Panc1 (cell line): Measurements from ENCODE around the gene ATIC. TPM values are rescaled to one million over a fixed set of nuclear protein-coding genes. Genes with fewer than 3 reads are reported as not detected.

Experiments
- ATAC-seq: fragments of 200-7000 bp; cut with Tn5 transposase; 2 replicates; pipeline ENCODE4 v1.9.1; 2020; ENCODE audit warnings: mild to moderate bottlenecking, moderate library complexity
- BruUV-seq: library from RNA; stranded (reverse); fragments of 400-500 nt; replicated peaks from 2 replicates; lab custom pipeline; 2021; lab: Mats Ljungman, UMichigan
- CTCF ChIA-PET: fragments of 300-600 bp; sonication (Branson Sonifier 250); formaldehyde crosslinking; loops from one replicate; lab custom pipeline; 2022; ENCODE audit warnings: antibody characterized with exemption; lab: Charles Lee
- POLR2A ChIA-PET: fragments of 300-600 bp; sonication (Branson Sonifier 250); formaldehyde crosslinking; loops from one replicate; lab custom pipeline; 2022; ENCODE audit warnings: antibody characterized with exemption; lab: Charles Lee
- DNase-seq: peaks from one replicate; pipeline ENCODE4 v3.0.0-alpha.2; 2010; ENCODE audit warnings: low read depth, low spot score
- H3K27ac ChIP-seq: 2 replicates; pipeline ENCODE4 v1.5.1; 2011; ENCODE audit warnings: mild to moderate bottlenecking, low read length, inconsistent platforms
- H3K27me3 ChIP-seq: fragments of 200-500 bp; sonication (Bioruptor generic); 2 replicates; pipeline ENCODE4 v1.6.0; 2014; ENCODE audit warnings: low read length, inconsistent platforms; ENCODE audit not compliant: control insufficient read depth, insufficient read depth
- H3K36me3 ChIP-seq: fragments of 200-500 bp; sonication (Bioruptor generic); 2 replicates; pipeline ENCODE4 v1.5.1; 2014; ENCODE audit warnings: inconsistent platforms, mild to moderate bottlenecking, low read length, moderate library complexity; ENCODE audit not compliant: control insufficient read depth, insufficient read depth
- H3K4me1 ChIP-seq: 2 replicates; pipeline ENCODE4 v1.5.1; 2011; ENCODE audit warnings: inconsistent platforms, mild to moderate bottlenecking, low read length, moderate library complexity; ENCODE audit not compliant: control insufficient read depth, insufficient read depth
- H3K4me3 ChIP-seq, 2 experiments: 2 replicates each; pipeline ENCODE4 v1.5.1; 2011 to 2012; ENCODE audit warnings: low read depth in 2 of 2, low read length in 2 of 2, mild to moderate bottlenecking in 2 of 2, inconsistent platforms in 1 of 2, moderate library complexity in 1 of 2
- H3K9me3 ChIP-seq: fragments of 200-500 bp; sonication (Bioruptor generic); 2 replicates; pipeline ENCODE4 v1.5.1; 2014; ENCODE audit warnings: low read depth, mild to moderate bottlenecking, inconsistent platforms, low read length, moderate library complexity; ENCODE audit not compliant: control insufficient read depth, insufficient read depth
- CTCF ChIP-seq: fragments of 450-650 bp; IDR thresholded peaks from 2 replicates; pipeline ENCODE4 v1.5.1; 2017; ENCODE audit warnings: mild to moderate bottlenecking
- POLR2AphosphoS5 ChIP-seq: IDR thresholded peaks from 2 replicates; pipeline ENCODE4 v1.6.1; 2012; ENCODE audit warnings: mild to moderate bottlenecking, low read depth, low read length, moderate library complexity
- REST ChIP-seq, 2 experiments: IDR thresholded peaks; 2 replicates each; pipeline ENCODE4 v1.6.1; 2011 to 2012; ENCODE audit warnings: low read depth in 2 of 2, control low read depth in 1 of 2, low read length in 1 of 2, mild to moderate bottlenecking in 1 of 2, moderate library complexity in 1 of 2; ENCODE audit not compliant: insufficient read depth in 1 of 2
- TCF7L2 ChIP-seq: IDR thresholded peaks from 2 replicates; pipeline ENCODE4 v1.6.1; 2011; ENCODE audit warnings: mild to moderate bottlenecking, low read depth, low read length, inconsistent platforms
- in situ Hi-C: cut with HindIII; loops from 2 replicates; pipeline ENCODE4 v1.10.0; 2016; ENCODE audit warnings: low sequenced_read_pairs, low pct_unique_long_range_greater_than_20kb
- intact Hi-C: fragments of 100-400 bp; cut with micrococcal nuclease; formaldehyde crosslinking; loops from one replicate; pipeline ENCODE4 v1.10.0; 2022; ENCODE audit not compliant: unreplicated experiment
- total RNA-seq: library from RNA; stranded (reverse); gene quantifications from one replicate; pipeline ENCODE4 v1.2.1, GENCODE V29; 2021; ENCODE audit not compliant: unreplicated experiment

Gene ATIC
- total RNA-seq, 1 experiment from 2014 or later: 223 TPM

GRCh38 chr2:215380699-215381098 is 68.8 kb downstream of the ATIC start:
- no peak overlapping the region for H3K27ac ChIP-seq
- CTCF ChIA-PET: no interaction called here
- no peaks in the 10 kb centered on the region for H3K27me3 ChIP-seq
- H3K36me3 ChIP-seq: no peaks in the 10 kb centered on the region
- no TSS peak for BruUV-seq
- POLR2A ChIA-PET: no interaction called here
- in situ Hi-C loops: no loop called here
- no peaks in the 10 kb centered on the region for H3K9me3 ChIP-seq
- TF ChIP-seq POLR2AphosphoS5 (no peak), CTCF (no peak), TCF7L2 (no peak), REST (IDR thresholded peaks at IDR 0.05; ENCODE audit: insufficient read depth in 1 of 2, low read depth in 2 of 2, low read length in 1 of 2) (no peak)
- H3K4me3 ChIP-seq: no peak overlapping the region
- intact Hi-C loops: no loop called here
- no peak for ATAC-seq
- H3K4me1 ChIP-seq: no peaks in the 10 kb centered on the region
- no peak for DNase-seq

GRCh38 chr2:215382011-215382410 is 70.2 kb downstream of the ATIC start:
- no peak for TF ChIP-seq REST (IDR thresholded peaks at IDR 0.05; ENCODE audit: insufficient read depth in 1 of 2, low read depth in 2 of 2, low read length in 1 of 2)
- TF ChIP-seq POLR2AphosphoS5: no peak
- TF ChIP-seq TCF7L2: no peak
- ATAC-seq (no peak), DNase-seq (no peak)
- ChIA-PET POLR2A (no interaction called here), CTCF (no interaction called here)
- H3K9me3 ChIP-seq: no peaks in the 10 kb centered on the region
- BruUV-seq: no TSS peak
- no peak overlapping the region for H3K27ac ChIP-seq
- no peaks in the 10 kb centered on the region for H3K36me3 ChIP-seq
- in situ Hi-C loops (no loop called here), intact Hi-C loops (no loop called here)
- no peak overlapping the region for H3K4me3 ChIP-seq
- no peaks in the 10 kb centered on the region for H3K4me1 ChIP-seq
- no peaks in the 10 kb centered on the region for H3K27me3 ChIP-seq
